GM19372 (cell line): ENCODE measurements around the gene MGAT5.

ENCODE experiments used
- ATAC-seq: cut with Tn5 transposase; IDR thresholded peaks from one replicate; pipeline ENCODE4 v1.9.1; 2021; ENCODE audit warnings: mild to moderate bottlenecking, low read depth, moderate library complexity; ENCODE audit not compliant: unreplicated experiment

Gene MGAT5

DNA sequence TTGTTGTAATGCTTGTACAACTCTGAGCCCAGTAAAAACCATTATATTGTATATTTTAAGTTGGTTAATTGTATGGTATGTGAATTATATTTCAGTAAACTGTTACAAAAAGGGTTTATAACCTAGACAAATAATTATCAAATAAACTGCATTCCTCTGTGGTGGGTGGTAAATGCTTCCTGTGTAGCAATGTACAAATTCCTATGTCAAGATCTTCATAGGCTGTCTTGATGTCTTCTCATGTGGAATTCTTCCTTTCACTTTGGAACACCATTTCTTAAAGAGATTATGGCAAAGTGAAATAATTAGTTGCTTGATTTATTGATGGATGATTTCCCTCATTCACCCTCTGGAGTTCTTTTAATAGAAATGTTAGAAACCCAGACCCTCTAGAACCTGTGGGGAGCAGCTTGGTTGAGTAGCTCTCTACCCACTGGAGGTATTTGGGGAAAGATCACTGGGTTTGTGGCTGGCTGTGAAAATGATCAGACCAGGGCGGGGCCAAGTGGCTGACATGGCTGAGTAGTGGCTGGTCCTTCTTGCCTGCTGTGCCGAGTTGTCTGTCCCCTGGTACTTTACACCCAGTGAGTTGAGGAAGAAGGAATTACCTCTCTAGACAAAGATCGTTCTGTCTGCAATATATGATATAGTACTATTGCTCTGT, 22.4 kb upstream of the MGAT5 start:
- ATAC-seq: no peak

DNA sequence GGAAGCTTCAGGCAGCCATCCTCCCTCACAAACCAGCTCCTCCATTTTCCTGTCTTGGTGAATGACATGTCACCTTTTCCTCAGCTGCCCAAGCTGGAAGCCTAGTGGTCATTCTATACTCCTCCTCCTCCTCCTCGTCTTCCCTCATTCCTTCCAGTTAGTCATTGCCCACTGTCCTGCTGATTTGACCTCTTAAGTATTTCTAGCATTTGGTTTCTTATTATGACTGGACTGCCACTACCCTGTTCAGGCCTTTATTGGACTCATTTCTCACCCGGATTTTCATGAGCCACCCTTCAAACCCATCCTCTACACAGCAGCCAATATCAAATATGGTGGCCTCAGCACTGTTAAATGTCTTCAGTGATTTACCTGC, 21.9 kb upstream of the MGAT5 start:
- no peak for ATAC-seq

DNA sequence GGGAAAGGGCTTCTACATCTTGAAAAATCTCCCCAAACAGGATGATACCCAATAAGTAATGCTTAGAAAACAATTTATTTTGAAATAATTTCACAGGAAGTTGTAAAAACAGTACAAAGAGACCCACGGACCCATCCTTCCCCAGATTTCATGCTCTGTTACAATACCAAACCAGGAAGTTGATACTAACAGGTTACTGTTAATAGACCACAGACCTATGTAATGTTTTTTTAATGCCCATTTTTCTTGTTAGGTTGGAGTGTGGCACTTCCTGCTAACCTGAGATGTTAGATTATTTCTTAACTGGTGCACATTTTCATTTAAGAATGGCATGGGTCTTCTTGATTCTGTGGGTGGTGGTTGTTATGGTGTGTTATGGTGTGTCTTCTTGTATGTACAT, 21.4 kb upstream of the MGAT5 start:
- ATAC-seq: no peak

DNA sequence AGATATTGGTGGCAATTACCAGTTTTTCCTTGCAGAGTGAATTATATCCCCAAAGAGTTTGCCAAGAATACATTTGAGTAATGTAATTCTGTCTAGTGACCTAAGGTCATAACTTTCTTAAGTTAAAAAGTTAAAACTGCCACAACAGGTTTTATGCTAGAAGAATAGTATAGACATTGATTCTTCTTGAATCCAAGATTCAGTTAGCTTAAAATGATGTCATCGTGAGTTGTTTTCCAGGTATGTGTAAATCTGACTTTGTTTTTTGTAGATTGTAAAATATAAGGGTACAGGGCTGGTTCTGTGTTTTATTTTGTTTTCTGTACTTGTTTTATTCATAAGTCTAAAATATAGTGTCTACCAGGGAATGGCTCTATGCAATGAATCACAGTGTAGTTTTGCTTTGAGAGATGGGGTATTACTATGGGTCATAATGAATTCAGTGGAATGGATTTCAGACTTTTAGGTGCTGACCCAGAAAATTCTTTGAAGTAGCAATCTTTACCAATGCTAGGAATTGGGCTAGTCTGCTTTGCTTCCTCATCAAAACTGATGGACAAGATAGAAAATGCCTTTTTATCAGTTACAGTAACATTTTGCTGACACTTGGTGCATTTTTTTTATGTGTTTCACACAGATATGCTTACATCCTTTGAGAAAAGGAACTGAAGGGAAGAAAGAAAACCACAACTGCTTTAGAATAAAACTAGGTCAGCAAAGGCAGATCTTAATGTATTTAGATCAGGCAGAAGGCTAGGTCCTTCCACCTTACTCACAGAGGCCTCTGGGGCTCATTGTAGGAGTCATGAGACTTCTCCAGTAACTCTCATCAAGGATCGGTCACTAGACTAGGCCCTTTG, 20.8 kb upstream of the MGAT5 start:
- peak; percentile 60 for ATAC-seq

DNA sequence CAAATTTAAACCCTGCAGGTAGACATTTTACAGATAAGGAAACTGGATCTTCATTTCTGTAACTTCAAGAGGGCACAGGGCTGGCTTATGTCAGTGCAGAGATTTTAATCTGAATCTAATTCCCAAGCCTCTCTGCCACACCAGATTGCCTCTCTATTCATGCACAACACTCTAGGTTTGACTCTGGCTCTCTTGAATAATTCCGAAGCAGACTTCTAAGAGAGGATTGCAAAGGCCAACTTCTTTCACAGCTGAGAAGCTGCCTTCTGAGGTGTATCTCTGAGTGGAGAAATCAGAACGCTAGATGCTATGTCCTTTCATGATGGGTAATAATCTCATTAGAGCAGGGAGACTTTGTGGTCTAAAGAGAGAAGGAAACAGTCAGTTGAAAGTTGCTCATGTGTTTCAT, 20.1 kb upstream of the MGAT5 start:
- ATAC-seq: peak; percentile 39

DNA sequence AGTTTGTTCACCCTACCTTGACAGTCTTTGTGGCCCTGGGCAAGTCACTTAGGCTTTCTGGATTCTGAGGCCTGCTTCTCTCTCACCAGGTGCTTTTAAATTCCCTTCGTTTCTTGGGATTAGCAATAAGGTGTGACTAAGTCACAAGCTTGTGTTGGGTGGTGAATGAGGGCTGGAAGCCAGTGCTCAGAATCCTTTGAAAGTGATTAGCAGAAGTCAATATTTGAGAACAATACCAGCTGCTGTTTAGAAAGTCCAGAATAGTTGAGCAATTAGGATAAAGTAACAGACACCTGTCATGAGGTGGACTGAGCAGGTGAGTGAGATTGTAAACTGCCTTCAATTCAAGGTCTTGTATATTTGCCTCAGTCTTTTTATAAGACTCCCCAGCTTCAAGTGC, 19.3 kb upstream of the MGAT5 start:
- no peak for ATAC-seq

DNA sequence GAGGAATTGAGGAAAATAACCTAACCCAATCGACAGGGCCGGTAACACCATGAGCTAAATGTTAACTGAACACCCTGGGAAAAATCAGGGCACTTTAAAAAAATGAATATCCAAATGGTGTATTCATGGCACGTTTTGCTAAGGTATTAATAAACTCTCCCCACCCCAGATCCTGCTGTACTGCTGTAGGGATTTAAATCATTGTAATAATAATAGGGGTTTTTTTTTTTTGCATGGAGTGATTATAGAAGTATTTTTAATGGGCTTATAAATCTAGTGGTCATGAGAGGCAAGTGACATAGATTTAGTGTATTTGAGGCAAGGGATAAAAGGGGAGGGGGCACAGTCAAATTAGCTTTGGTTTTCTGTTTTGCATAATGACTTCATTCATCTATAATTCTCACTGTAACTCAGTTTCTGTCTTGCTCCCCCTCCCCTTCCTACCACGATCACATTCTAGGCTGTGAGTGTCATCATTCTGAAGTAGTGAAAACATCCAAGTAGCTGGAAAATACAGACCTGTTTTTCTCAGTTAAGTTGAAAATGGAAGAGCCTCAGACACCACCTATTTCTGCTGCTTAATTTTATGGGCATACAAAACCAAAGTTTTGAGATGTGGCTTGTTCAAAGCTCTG, 18.2 kb upstream of the MGAT5 start:
- ATAC-seq: no peak

DNA sequence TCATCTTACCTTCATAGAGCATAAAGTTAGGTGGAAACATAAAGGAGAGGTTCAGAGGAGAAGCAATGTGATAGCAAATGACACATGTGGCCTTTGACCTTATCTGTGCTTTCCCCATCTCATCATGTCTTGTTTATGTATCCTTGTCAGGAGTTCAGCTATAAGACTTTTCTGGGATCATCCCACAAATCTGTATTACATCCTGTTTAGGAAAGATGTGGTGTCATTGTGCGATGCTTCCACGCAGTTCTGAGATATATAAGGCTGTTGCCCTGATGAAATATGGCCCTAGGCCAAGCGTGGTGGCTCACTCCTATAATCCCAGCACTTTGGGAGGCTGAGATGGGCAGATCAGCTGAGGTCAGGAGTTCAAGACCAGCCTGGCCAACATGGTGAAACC, 15.5 kb upstream of the MGAT5 start:
- no peak for ATAC-seq

DNA sequence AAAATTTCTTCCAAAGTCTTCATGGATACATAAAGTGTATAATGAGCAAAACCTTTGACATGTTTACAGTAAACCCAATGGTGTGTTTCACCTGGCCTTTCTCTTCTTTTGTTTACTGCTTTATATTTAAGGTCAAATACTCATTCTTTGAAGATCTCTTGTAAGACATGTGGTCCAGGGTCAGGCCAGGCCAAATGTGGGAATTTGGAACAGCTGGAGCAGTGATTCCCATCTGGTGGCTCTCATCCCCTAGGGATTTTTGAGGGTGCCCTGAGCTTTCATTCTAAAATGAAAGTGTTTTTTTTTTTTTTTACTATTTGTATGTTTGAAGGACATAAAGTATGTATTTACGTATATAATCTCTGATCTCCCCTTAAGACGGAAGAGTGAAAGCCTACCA, 13.8 kb upstream of the MGAT5 start:
- ATAC-seq: no peak

DNA sequence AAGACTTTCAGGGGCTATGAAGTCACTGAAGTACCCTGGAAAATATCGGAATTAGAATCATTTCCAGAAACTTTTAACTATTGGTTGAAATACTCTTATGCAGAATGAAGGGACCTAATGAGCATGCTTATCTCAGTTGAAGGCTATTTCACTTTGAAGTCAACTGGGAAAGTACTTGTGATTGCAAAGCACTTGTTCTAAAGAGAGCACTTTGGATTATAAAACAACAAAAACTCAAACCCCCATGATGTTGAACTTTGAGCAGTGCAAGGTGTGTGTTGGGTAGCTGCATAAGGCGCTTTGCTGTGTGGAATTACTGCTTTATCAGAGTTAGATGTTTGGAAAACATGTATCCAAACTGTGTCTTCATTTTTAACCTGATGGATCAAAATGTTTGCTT, 12.0 kb upstream of the MGAT5 start:
- ATAC-seq: no peak

DNA sequence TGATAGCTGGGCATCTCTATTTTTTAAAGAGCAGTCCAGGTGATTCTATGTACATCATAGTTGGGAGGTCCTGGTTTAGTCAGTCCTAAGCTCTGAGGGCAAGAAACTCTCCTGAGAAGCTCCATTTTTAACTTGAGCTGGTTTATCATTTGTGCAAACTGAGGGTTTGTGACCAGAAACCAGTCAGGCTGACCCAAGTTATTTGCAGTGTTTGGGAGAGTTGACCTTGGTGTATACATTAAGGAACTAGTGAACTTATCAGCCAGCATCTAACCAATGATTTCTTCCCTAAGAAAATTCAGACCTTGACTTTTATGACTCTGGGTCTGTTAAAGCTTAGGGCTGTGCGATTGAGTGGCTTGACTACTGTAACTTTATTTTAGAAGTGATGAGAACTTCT, 10.6 kb upstream of the MGAT5 start:
- no peak for ATAC-seq

DNA sequence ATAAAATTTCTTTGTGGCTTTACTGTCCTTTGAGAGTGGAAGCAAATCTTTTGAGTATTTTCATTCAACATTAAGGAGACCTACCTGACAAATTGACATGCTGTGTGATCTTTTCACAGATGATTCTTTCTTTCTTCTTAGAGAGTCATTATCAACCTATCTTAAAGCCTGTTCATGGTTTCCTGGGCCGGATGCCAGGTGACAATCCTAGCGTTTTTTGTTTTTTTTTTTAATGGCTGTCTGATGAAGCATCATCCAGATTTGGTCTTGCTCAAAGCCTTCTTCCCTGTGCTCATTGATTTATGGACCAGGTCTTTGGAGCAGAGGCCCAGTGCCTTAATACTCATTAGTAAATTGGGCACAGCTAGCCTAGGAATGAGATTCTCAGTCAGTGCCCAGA, 9.8 kb upstream of the MGAT5 start:
- no peak for ATAC-seq

DNA sequence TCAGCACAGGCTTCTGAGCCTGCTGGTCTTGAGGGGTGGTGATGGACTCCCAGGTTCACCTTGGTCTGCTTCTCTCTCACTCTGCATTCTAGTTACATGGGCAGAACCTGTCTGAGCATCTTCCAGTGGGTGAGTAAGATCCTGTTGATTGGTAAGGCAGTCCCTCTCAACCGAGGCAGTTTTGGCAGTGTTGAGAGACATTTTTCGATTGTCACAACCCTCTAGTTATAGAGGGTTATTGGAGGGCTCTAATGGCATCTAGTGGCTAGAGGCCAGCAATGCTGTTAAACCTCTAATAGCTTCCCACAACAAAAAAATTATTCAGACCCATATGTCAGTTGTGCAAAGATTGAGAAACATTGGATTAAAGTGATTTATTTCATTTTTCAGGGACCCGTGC, 9.3 kb upstream of the MGAT5 start:
- ATAC-seq: no peak

DNA sequence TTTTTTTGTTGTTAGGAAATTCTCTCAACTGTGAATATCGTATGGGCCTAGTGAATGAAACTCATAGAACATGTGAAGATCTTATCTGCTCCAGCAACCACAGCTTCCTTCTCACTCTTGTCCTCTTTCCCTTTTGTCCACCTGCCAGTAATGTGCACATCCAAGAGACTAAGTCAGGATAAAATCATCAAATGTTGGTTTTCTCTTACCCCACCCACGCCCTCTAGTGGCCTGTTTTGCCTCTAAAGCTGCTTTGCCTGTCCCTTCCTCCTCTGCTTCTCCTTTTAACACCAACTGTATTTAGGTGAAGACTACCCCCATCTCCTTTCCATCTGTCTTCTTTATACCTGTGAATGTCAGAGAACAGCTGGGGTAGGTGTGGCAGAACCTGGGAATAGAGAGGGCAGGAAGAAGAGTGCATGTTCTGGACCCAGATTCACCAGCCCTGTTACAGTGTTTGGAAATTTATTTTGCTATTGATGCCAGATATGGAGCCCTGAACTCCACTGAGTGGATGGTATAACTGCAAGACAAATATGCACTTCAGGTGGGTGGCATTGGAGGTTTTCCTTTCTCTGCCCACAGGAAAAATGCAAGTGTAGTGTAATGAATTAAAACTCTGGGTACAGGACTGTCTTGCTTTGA, 8.4 kb upstream of the MGAT5 start:
- no peak for ATAC-seq

DNA sequence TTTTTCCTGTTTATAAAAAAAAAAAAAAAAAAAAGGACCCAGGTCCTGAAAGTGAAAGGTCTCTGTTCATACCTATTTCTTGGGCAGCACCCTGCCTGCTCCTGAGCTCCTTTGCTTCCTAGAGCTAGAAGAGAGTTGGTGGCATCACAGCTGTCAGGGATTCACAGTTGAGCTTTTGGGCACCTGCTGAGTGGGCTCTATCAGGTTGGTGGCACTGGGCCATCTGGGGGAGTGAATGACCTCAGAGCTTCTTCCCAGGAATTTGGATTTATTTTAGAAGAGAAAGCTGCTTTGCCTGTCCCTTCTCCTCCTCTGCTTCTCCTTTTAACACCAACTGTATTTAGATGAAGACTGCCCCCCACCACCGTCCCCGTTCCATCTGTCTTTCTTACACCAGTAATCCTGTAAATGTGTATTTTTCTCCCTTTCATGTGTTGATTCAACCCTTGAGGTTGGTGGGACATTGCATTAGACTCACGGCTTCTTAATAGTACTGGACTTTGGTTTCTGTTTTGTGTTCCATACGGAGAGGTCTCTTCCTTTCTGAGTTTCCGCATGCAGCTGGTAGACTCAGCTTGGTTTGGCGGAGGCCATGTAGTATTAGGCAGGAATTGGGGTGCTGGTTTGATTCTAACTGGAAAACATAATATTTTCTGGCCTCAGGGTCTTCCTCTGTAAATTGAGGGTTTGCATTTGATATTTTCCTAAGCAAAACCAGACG, 7.6 kb upstream of the MGAT5 start:
- no peak for ATAC-seq

DNA sequence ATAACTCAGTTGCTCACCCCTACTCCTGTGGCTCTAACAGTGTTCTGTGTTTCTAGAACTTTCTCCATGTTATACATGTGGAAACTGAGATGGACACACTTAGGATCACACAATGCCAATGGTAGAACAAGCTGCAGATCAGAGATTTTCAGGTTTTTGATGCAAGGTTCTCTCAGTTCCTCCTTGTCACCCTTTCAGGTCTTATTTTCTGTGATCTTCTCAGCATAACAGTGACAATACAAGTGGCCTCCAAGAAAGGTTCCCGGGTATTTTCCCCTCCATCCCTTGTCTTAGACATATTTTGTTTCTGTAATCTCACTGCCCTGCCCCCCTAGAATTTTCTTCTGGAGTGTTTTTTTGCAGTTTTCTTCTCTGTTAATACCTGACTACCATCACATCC, 6.2 kb upstream of the MGAT5 start:
- peak; percentile 48 for ATAC-seq

DNA sequence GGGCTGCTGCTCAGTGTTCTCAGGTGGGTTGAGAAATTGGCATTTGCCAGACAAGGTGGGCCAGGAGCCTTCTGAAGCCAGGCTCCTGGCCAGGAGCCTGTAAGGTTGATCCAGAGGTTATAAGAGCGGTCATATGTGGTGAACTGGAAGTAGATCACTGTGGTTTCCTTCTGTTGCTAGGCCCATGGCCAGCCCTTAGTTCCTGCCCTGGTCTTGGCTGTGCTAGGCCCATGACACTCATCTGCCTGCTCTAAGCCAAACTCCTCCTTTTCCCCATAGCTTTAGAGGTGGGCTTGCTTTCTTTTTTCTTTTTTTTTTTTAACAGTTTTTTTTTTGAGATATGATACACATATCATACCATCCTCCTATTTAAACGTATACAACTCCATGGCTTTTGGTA, 5.0 kb upstream of the MGAT5 start:
- no peak for ATAC-seq

DNA sequence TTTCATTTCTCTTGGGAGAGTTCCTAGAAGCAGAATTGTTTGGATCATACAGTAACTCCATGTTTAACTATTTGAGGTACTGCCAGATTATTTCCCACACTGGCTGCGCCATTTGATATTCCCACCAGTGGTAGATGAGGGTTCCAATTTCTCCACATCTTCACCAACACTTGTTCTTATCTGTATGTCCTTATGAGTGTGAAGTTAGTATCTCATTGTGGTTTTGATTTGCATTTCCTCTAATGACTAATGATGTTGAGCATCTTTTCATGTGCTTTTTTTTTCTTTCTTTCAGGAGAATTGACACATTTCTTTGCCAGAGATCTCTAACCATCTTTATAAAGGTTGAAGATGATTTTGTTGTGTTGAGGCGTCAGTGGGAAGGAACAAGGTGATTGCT, 4.1 kb upstream of the MGAT5 start:
- ATAC-seq: no peak

DNA sequence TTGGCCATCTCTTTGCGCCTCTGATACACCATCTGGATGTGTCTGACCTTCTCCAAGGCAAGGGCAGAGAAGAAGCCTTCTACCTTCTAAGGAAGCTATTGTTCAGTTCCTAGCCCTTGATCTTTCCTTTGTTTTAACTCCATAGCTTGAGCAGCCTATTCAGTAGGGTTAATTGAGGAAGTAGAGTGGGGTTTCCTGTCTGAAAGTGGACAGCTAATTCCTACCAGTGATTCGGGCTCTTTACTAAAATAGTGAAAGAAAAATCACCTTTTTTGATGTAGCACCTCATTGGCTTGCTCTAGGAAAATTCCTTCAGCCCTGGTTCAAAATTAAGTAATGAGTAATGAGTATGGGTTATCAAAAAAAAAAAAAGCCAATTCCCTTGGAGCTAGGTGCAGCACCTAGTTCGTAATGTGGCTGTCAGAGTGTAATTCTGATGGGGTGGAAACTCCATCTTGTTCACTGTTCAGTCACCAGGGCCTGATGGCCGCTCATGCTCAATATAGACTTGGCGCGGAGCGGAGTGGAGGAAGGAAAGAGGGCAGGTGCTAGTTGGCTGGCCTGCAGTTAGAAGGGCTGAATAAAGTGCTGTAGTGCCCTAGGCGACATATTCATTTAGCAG, 2.9 kb upstream of the MGAT5 start:
- no peak for ATAC-seq

DNA sequence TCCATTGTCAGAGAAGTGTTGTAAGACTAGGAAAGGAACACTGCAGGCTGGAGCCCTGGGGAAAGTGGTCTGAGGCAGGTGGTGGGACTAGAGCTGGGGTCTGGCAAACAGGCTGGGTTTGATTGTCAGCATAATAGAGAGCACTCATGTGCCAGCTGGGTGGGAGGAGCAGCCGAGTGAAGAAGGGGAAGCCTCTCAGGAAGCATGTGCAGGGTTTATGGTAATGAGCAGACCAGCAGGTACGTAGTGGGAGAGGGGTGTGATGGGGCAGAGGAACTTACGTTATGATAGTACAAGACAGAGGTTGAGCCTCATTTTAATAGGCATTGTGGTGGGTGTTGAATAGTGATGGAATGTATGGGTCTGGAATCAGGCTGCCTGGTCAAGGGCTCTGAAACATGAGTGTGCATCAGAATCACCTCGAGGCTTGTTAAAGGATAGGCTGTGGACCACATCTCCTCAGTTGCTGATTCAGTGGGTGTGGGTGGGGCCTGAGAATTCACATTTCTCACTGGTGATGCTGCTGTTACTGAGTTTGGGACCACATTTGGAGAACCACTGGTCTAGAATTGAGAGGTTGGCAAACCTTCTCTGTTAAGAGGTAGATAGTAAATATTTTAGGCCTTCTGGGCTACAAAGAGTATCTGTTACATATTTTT, 1.7 kb upstream of the MGAT5 start:
- no peak for ATAC-seq
